HepG2 (cell line): Measurements from ENCODE around the gene KIAA0930. TPM values are rescaled to one million over a fixed set of nuclear protein-coding genes. Genes with fewer than 3 reads are reported as not detected.

ENCODE experiments used
- CENPT ChIP-seq: sonication (generic); formaldehyde crosslinking; IDR thresholded peaks from 2 replicates; pipeline ENCODE4 v1.8.0; 2022; ENCODE audit warnings: low read depth, mild to moderate bottlenecking, moderate library complexity, missing genetic modification reagents
- CREB1 ChIP-seq, 2 experiments: fragments of 450-650 bp in 1 of 2; IDR thresholded peaks; 2 replicates each; pipeline ENCODE4 v1.6.1; 2016 to 2017; ENCODE audit warnings: control low read depth in 1 of 2, mild to moderate bottlenecking in 1 of 2, missing compliant biosample characterization in 1 of 2, missing genetic modification characterization in 1 of 2
- FIP1L1 ChIP-seq: fragments of 200-400 bp; formaldehyde crosslinking; IDR thresholded peaks from 2 replicates; pipeline ENCODE4 v1.6.1; 2018; ENCODE audit warnings: low read depth, mild to moderate bottlenecking, low read length, moderate library complexity, borderline replicate concordance; ENCODE audit not compliant: insufficient read depth
- GTF2F1 ChIP-seq: fragments of 150-350 bp; IDR thresholded peaks from 2 replicates; pipeline ENCODE4 v1.6.1; 2014; ENCODE audit warnings: low read length
- HCFC1 ChIP-seq: fragments of 150-350 bp; IDR thresholded peaks from 2 replicates; pipeline ENCODE4 v1.6.1; 2014; ENCODE audit warnings: low read depth, low read length
- HNRNPH1 ChIP-seq: fragments of 200-400 bp; formaldehyde crosslinking; optimal IDR thresholded peaks from 2 replicates; pipeline ENCODE3; 2017; ENCODE audit warnings: mild to moderate bottlenecking, low read depth, low read length
- HNRNPL ChIP-seq: fragments of 200-400 bp; formaldehyde crosslinking; IDR thresholded peaks from 2 replicates; pipeline ENCODE4 v1.6.1; 2017; ENCODE audit warnings: mild to moderate bottlenecking, low read depth, low read length
- IKZF5 ChIP-seq: IDR thresholded peaks from 2 replicates; pipeline ENCODE4 v1.6.1; 2018; ENCODE audit warnings: missing genetic modification reagents, mild to moderate bottlenecking, missing compliant biosample characterization
- ISX ChIP-seq: sonication (generic); formaldehyde crosslinking; conservative IDR thresholded peaks from 2 replicates; pipeline ENCODE4 v1.5.0; 2020; ENCODE audit warnings: missing genetic modification reagents
- JUND ChIP-seq: sonication (generic); formaldehyde crosslinking; IDR thresholded peaks from 2 replicates; pipeline ENCODE4 v1.8.0; 2022; ENCODE audit warnings: mild to moderate bottlenecking, missing genetic modification reagents
- KDM2A ChIP-seq: sonication (generic); formaldehyde crosslinking; IDR thresholded peaks from 2 replicates; pipeline ENCODE4 v1.4.0; 2020; ENCODE audit warnings: low read depth, missing genetic modification reagents, borderline replicate concordance
- KMT2A ChIP-seq: sonication (generic); formaldehyde crosslinking; IDR thresholded peaks from 2 replicates; pipeline ENCODE4 v1.4.0; 2020; ENCODE audit warnings: missing genetic modification reagents
- MAF1 ChIP-seq: sonication (generic); formaldehyde crosslinking; IDR thresholded peaks from 2 replicates; pipeline ENCODE4 v1.5.0; 2020; ENCODE audit warnings: missing genetic modification reagents, borderline replicate concordance
- MLX ChIP-seq: IDR thresholded peaks from 2 replicates; pipeline ENCODE4 v1.6.1; 2016
- MTERF4 ChIP-seq: sonication (generic); formaldehyde crosslinking; IDR thresholded peaks from 2 replicates; pipeline ENCODE4 v1.8.0; 2023; ENCODE audit warnings: mild to moderate bottlenecking, missing genetic modification reagents
- PRMT3 ChIP-seq: sonication (generic); formaldehyde crosslinking; IDR thresholded peaks from 2 replicates; pipeline ENCODE4 v1.8.1; 2022; ENCODE audit warnings: low read depth, mild to moderate bottlenecking, moderate library complexity, missing genetic modification reagents, borderline replicate concordance
- SNAPC4 ChIP-seq: sonication (generic); formaldehyde crosslinking; IDR thresholded peaks from 2 replicates; pipeline ENCODE4 v1.4.0; 2020; ENCODE audit warnings: mild to moderate bottlenecking, missing genetic modification reagents
- STAG1 ChIP-seq: sonication (generic); formaldehyde crosslinking; IDR thresholded peaks from 2 replicates; pipeline ENCODE4 v1.4.0; 2020; ENCODE audit warnings: missing genetic modification reagents
- ZNF337 ChIP-seq: sonication (generic); formaldehyde crosslinking; IDR thresholded peaks from 2 replicates; pipeline ENCODE4 v1.5.1; 2020; ENCODE audit warnings: missing genetic modification reagents, low read depth, mild to moderate bottlenecking, borderline replicate concordance
- ZNF576 ChIP-seq: sonication (generic); formaldehyde crosslinking; IDR thresholded peaks from 2 replicates; pipeline ENCODE4 v1.4.0; 2020; ENCODE audit warnings: mild to moderate bottlenecking, missing genetic modification reagents
- ZNF850 ChIP-seq: sonication (generic); formaldehyde crosslinking; conservative IDR thresholded peaks from 2 replicates; pipeline ENCODE4 v1.9.0; 2021; ENCODE audit warnings: mild to moderate bottlenecking, missing genetic modification reagents
- polyA plus RNA-seq, 8 experiments: library from polyadenylated mRNA; depleted of rRNA in 3 of 8; stranded (reverse) in 7 of 8; unstranded in 1 of 8; fragments of >200 nt; fragmentation: Illumina TruSeq in 4 of 8; extraction: Trizol in 4 of 8; gene quantifications; 2 replicates each; pipeline versions ENCODE4 v1.2.1 to v1.2.3, GENCODE V29; 2011 to 2016; ENCODE audit warnings: low read depth in 4 of 8, missing spikeins in 1 of 8, mixed read lengths in 1 of 8; ENCODE audit not compliant: insufficient read depth in 1 of 8
- total RNA-seq, 5 experiments: library from RNA; depleted of rRNA; stranded (reverse); fragments of >200 nt; fragmentation: Illumina TruSeq; extraction: Trizol; gene quantifications; 2 replicates each; pipeline ENCODE4 v1.2.3, GENCODE V29; 2016; ENCODE audit warnings: low read depth in 1 of 5

The KIAA0930 gene
- total and polyA plus RNA-seq, 2 of the 13 experiments (the other 11 are each of a cell fraction or from before 2014, with no cell fraction given): 27.0 to 38.2 TPM

GRCh38 chr22:45246060-45246985 is 5.6 kb upstream of the KIAA0930 start (continued):
- TF ChIP-seq SNAPC4 (CRISPR knock-in tag) (no peak), ZNF337 (CRISPR knock-in tag) (no peak), MLX (CRISPR knock-in tag) (peak; percentile 59; the same call in 1 of the 2 replicates), FIP1L1 (no peak), IKZF5 (CRISPR knock-in tag) (no peak), HNRNPL (no peak), JUND (CRISPR knock-in tag) (peak; percentile 87; the same call in 1 of the 2 replicates), HCFC1 (no peak), KMT2A (CRISPR knock-in tag) (no peak), ZNF576 (no peak), ISX (CRISPR knock-in tag) (0 out of 2 replicates have a peak, but pooled peaks have one; percentile 37), KDM2A (CRISPR knock-in tag) (no peak), HNRNPH1 (no peak), STAG1 (CRISPR knock-in tag) (no peak), PRMT3 (CRISPR knock-in tag) (no peak), CENPT (CRISPR knock-in tag) (no peak), CREB1 (IDR thresholded peaks at IDR 0.05) (0 out of 2 replicates have a peak, but pooled peaks have one; percentile 28), CREB1 (CRISPR knock-in tag; IDR thresholded peaks at IDR 0.05) (no peak; the same call in none of the 2 replicates), GTF2F1 (no peak), MTERF4 (CRISPR knock-in tag) (no peak; the same call in 1 of the 2 replicates), ZNF850 (CRISPR knock-in tag) (no peak), MAF1 (no peak)
